GM12891 (cell line): Measurements from ENCODE around the gene PRKCB.

Experiments used
- DNase-seq: peaks from one replicate; pipeline ENCODE4 v3.0.0; 2011; ENCODE audit warnings: low spot score; ENCODE audit not compliant: insufficient read length
- FAIRE-seq: peaks from 2 replicates; lab custom pipeline; 2011; peaks lifted over from hg19 to GRCh38; lab: Jason Lieb, UNC
- PAX5 ChIP-seq: IDR thresholded peaks from 2 replicates; pipeline ENCODE4 v1.6.1; 2011; ENCODE audit warnings: low read length, moderate library complexity, mild to moderate bottlenecking; ENCODE audit not compliant: insufficient read depth, severe bottlenecking
- POLR2A ChIP-seq: IDR thresholded peaks from 2 replicates; pipeline ENCODE4 v1.6.1; 2011; ENCODE audit warnings: low read depth, low read length, control low read depth
- POLR2AphosphoS5 ChIP-seq: IDR thresholded peaks from 2 replicates; pipeline ENCODE4 v1.6.1; 2011; ENCODE audit warnings: low read depth, low read length, control low read depth
- POU2F2 ChIP-seq: IDR thresholded peaks from 2 replicates; pipeline ENCODE4 v1.6.1; 2011; ENCODE audit warnings: low read depth, mild to moderate bottlenecking, control low read depth, low read length, moderate library complexity
- SPI1 ChIP-seq: IDR thresholded peaks from 2 replicates; pipeline ENCODE4 v1.6.1; 2011; ENCODE audit warnings: low read depth, low read length, control low read depth
- TAF1 ChIP-seq: IDR thresholded peaks from 2 replicates; pipeline ENCODE4 v1.6.1; 2011; ENCODE audit warnings: low read depth, low read length, control low read depth

The PRKCB gene

GRCh38 chr16:23949630-23950290 lies 114.0 kb downstream of the PRKCB start:
- TF ChIP-seq TAF1 (no peak), POLR2AphosphoS5 (no peak), POU2F2 (no peak), SPI1 (peak; percentile 83), PAX5 (no peak), POLR2A (no peak)
- FAIRE-seq (peak; percentile 70), DNase-seq (peak; percentile 8)

GRCh38 chr16:23950291-23950894 lies 114.6 kb downstream of the PRKCB start:
- peak; percentile 35 for FAIRE-seq
- TF ChIP-seq POLR2AphosphoS5, result no peak
- no peak for TF ChIP-seq POU2F2
- TF ChIP-seq SPI1, result no peak
- TF ChIP-seq POLR2A, result no peak
- TF ChIP-seq PAX5, result no peak
- no peak for TF ChIP-seq TAF1
- no peak for DNase-seq

- DNase-seq, result no peak
- FAIRE-seq, result peak; percentile 69
- TF ChIP-seq POU2F2 (no peak), SPI1 (no peak), TAF1 (no peak), POLR2AphosphoS5 (no peak), PAX5 (no peak), POLR2A (no peak)
Measured at GRCh38 chr16:23950898-23951297, 115.1 kb downstream of the PRKCB start.

DNA sequence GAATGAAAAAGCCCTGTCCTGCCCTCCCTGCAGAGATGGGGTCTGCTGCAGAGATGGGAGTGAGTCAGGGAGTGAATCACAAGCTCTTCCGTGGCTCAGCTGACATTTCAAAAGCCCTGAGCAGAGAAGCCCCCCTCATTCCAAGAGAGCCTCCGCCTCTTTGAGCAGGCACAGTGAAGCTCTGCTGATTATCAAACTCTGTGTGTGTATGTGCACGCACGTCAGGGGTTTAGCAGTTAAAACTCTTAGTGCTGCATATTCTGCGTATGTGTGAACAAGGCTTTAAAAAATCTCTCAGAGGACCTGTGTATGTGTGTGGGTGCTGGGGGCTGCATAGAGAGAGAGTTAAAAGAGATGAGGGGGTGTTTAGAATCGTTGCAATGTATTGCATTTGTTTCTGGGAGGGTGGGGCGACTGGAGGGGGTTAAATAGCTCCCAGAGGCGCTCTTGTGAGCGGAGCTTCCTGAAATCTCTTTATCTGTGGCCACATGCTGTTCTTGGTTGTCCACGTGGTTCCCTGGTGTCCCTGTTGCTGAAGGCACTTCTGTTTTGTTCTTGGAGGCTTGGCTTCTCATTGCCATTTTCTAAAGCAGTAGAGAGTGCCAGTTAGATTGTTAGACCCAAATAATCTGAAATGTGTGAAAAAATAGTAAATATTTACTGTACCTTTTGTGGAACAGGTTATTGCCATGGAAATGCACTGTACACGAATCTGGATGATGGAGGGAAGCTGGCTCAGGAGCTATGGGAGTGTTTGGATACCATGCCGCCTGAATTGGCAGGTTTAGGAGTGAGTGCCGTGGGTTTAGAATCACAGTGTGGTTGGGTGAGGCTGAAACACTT lies 116.6 kb downstream of the PRKCB start:
- TF ChIP-seq POLR2A (no peak), POU2F2 (no peak)
- DNase-seq (no peak), FAIRE-seq (peak; percentile 81)

- no peak for FAIRE-seq
Measured at GRCh38 chr16:23952971-23953300, 117.2 kb downstream of the PRKCB start.

GRCh38 chr16:23953476-23953875 lies 117.7 kb downstream of the PRKCB start:
- DNase-seq (no peak), FAIRE-seq (peak; percentile 5)
- TF ChIP-seq TAF1, result no peak
- no peak for TF ChIP-seq SPI1
- no peak for TF ChIP-seq PAX5
- TF ChIP-seq POLR2A, result no peak
- TF ChIP-seq POLR2AphosphoS5, result no peak
- TF ChIP-seq POU2F2, result no peak

More at GRCh38 chr16:23952971-23953300, 117.2 kb downstream of the PRKCB start:
- DNase-seq, result no peak
- TF ChIP-seq POU2F2 (no peak), TAF1 (no peak), POLR2AphosphoS5 (no peak), POLR2A (no peak), SPI1 (no peak)

DNA sequence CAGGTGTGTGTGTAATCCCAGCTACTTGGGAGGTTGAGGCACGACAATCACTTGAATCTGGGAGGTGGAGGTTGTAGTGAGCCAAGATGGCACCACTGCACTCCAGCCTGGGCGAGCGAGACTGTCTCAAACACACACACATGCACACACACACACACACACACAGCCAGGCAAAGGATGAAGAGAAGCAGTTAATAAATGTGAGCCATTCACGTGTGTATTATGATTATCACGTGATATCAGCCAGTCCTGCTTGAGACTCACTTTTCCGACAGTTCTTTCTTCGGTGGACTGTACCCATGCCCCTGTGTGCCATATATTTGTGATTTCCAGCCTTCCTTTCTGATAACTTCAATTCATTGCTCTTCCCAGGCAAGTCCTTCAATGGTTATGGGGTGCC lies 119.3 kb downstream of the PRKCB start:
- TF ChIP-seq PAX5 (no peak), POLR2A (no peak)
- peak; percentile 66 for FAIRE-seq
- no peak for DNase-seq

GRCh38 chr16:23957287-23957686 lies 121.5 kb downstream of the PRKCB start:
- no peak for FAIRE-seq
- TF ChIP-seq POLR2A (no peak), POLR2AphosphoS5 (no peak), SPI1 (no peak), POU2F2 (no peak), TAF1 (no peak), PAX5 (no peak)
- no peak for DNase-seq

DNA sequence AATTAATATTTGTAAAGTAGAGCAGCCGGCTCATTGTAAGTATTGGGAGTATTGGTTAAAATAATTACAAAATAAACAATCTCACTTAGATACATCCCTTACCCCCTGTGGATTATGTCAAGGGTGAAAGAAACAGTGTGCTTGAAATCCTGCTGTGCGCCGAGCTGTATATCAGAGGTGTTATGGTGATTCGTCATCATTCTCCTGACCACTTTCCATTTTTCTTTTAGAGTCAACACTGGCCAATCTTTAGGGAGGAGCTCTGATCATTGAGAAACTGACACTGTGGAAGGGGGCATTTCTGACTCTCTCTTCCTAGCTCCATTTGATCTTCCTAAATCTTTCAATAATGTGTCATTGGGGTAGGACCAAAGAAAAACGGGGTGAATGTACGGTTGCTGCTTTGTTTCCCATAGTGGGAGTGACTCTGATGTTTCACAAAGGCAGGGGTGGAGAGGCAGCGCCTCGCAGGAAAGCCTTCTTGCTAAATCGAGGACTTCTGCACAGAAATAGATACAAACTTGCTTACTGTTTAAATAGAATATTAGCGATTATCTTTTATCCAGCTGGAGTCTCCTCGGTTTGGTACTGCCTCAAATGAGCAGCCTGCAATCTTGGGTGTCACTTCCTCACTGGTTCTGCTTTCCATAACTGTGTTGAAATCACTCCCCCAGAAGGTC lies 123.4 kb downstream of the PRKCB start:
- FAIRE-seq, result peak; percentile 41
- DNase-seq, result no peak

DNA sequence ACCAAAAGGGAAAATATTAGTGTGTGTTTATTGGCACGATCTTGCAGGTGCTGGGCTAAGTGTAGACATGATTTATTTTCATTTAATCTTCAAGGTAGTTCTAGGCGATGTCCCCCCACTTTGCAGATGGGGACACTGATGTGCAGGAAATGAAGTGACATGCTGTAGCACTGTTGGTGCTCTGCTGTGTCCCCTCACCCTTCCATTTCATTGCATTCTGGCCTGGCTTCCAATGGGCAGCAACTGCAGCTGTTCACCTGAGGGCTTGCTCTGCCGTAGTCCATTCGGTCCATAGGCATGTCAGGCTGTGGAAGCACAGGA lies 123.9 kb downstream of the PRKCB start:
- no peak for DNase-seq
- TF ChIP-seq SPI1, result no peak
- no peak for TF ChIP-seq PAX5
- no peak for TF ChIP-seq POLR2AphosphoS5
- TF ChIP-seq POLR2A, result no peak
- TF ChIP-seq TAF1, result no peak
- no peak for TF ChIP-seq POU2F2
- peak; percentile 81 for FAIRE-seq

More for the DNA sequence above, 123.4 kb downstream of the PRKCB start:
- TF ChIP-seq POU2F2 (no peak), SPI1 (peak; percentile 84)
